ENCODE data around the gene MIA3. TPM values are rescaled to one million over a fixed set of nuclear protein-coding genes. Genes with fewer than 3 reads are reported as not detected.

The MIA3 gene
- polyA plus RNA-seq, 1 of the 3 experiments (the other 2 are of a cell fraction): 51.4 TPM

- H3K9me2 ChIP-seq: no peaks in the 10 kb centered on the region
- no peak overlapping the region for H3K4me3 ChIP-seq (ENCODE audit: low read depth in 2 of 2, low read length in 1 of 2)
- no peak overlapping the region for H3K4me2 ChIP-seq
- TF ChIP-seq CHD2 (IDR thresholded peaks at IDR 0.05; ENCODE audit: low read length, partially characterized antibody) (no peak), MEF2A (IDR thresholded peaks at IDR 0.05; ENCODE audit: borderline replicate concordance, low read depth) (no peak), PBX3 (IDR thresholded peaks at IDR 0.05) (no peak), RFX5 (IDR thresholded peaks at IDR 0.05; ENCODE audit: low read length) (no peak), MAX (IDR thresholded peaks at IDR 0.05; ENCODE audit: low read depth) (no peak), EZH2phosphoT487 (IDR thresholded peaks at IDR 0.05; ENCODE audit: borderline replicate concordance, low read depth) (no peak), EP300 (IDR thresholded peaks at IDR 0.05; ENCODE audit: borderline replicate concordance in 1 of 2, low read depth in 1 of 2, low read length in 1 of 2) (no peak), FOXJ3 (CRISPR knock-in tag; IDR thresholded peaks at IDR 0.05) (no peak), TAF1 (IDR thresholded peaks at IDR 0.05; ENCODE audit: borderline replicate concordance, low read depth, low read length) (no peak)
- H3K9ac ChIP-seq: no peak overlapping the region
- peaks cover 26% of the 10 kb centered on the region for H3K79me2 ChIP-seq (ENCODE audit: insufficient read depth)
- H3K9me3 ChIP-seq: no peaks in the 10 kb centered on the region
- POLR2A ChIA-PET: no interaction called here
- H3K27me3 ChIP-seq (ENCODE audit: insufficient read depth): no peaks in the 10 kb centered on the region
- no peaks in the 10 kb centered on the region for H3F3A ChIP-seq (replicated peaks; ENCODE audit: insufficient read depth)
- H3K4me1 ChIP-seq (ENCODE audit: control insufficient read depth in 1 of 2, insufficient read depth in 2 of 2, low read depth in 1 of 2, low read length in 1 of 2): peaks cover 5 to 7% of the 10 kb centered on the region in 2 experiments; a peak in 2 of 4 replicates
- CTCF ChIA-PET: interaction anchor here (1.5 to 1.6 kb wide), 2 partner anchors 11 to 168 kb away, joined by 4 to 8 read pairs; no protein-coding TSS in a partner anchor
- no peak overlapping the region for H2AFZ ChIP-seq (ENCODE audit: low read depth)
- DNase-seq: no peak
- peaks cover 39 to 62% of the 10 kb centered on the region in 2 experiments for H3K36me3 ChIP-seq (replicated peaks in 1 of 2; ENCODE audit: control insufficient read depth in 1 of 2, insufficient read depth in 2 of 2, low read length in 1 of 2)
- H4K20me1 ChIP-seq (ENCODE audit: insufficient read depth): no peaks in the 10 kb centered on the region
- no peak overlapping the region for H3K27ac ChIP-seq (ENCODE audit: low read depth in 2 of 2, low read length in 1 of 2)
Observed at GRCh38 chr1:222623458-222623857, 5.6 kb downstream of the MIA3 start.

- WGBS (ENCODE audit: low lambda C conversion rate): 92% methylated on average over 7 of the region's 7 CpGs
- H3K27me3 ChIP-seq (ENCODE audit: insufficient read depth): no peaks in the 10 kb centered on the region
- H3K9me2 ChIP-seq: no peaks in the 10 kb centered on the region
- no peaks in the 10 kb centered on the region for H4K20me1 ChIP-seq (ENCODE audit: insufficient read depth)
- H3K4me1 ChIP-seq (ENCODE audit: control insufficient read depth in 1 of 2, insufficient read depth in 2 of 2, low read depth in 1 of 2, low read length in 1 of 2): peaks cover 4% of the 10 kb centered on the region in 2 experiments; a peak in 2 of 4 replicates
- no peak overlapping the region for H2AFZ ChIP-seq (ENCODE audit: low read depth)
- peaks cover 22% of the 10 kb centered on the region for H3K79me2 ChIP-seq (ENCODE audit: insufficient read depth)
- ChIA-PET POLR2A (no interaction called here), CTCF (interaction anchor here (1.5 to 1.6 kb wide), 2 partner anchors 10 to 169 kb away, joined by 4 to 8 read pairs; no protein-coding TSS in a partner anchor)
- no peak overlapping the region for H3K4me2 ChIP-seq
- peaks cover 45 to 70% of the 10 kb centered on the region in 2 experiments for H3K36me3 ChIP-seq (replicated peaks in 1 of 2; ENCODE audit: control insufficient read depth in 1 of 2, insufficient read depth in 2 of 2, low read length in 1 of 2)
- no peaks in the 10 kb centered on the region for H3F3A ChIP-seq (replicated peaks; ENCODE audit: insufficient read depth)
- no peak overlapping the region for H3K27ac ChIP-seq (ENCODE audit: low read depth in 2 of 2, low read length in 1 of 2)
- no peak for DNase-seq
- no peaks in the 10 kb centered on the region for H3K9me3 ChIP-seq
- no peak overlapping the region for H3K9ac ChIP-seq
- no peak overlapping the region for H3K4me3 ChIP-seq (ENCODE audit: low read depth in 2 of 2, low read length in 1 of 2)
- TF ChIP-seq MAX (IDR thresholded peaks at IDR 0.05; ENCODE audit: low read depth) (no peak), EZH2phosphoT487 (IDR thresholded peaks at IDR 0.05; ENCODE audit: borderline replicate concordance, low read depth) (no peak), PBX3 (IDR thresholded peaks at IDR 0.05) (no peak), SMC3 (IDR thresholded peaks at IDR 0.05; ENCODE audit: low read depth, low read length) (no peak), RFX5 (IDR thresholded peaks at IDR 0.05; ENCODE audit: low read length) (no peak), MEF2A (IDR thresholded peaks at IDR 0.05; ENCODE audit: borderline replicate concordance, low read depth) (no peak), FOSL2 (IDR thresholded peaks at IDR 0.05; ENCODE audit: borderline replicate concordance, low read depth) (no peak), GABPA (IDR thresholded peaks at IDR 0.05; ENCODE audit: low read depth) (no peak), NFIC (IDR thresholded peaks at IDR 0.05; ENCODE audit: borderline replicate concordance) (no peak), POLR2AphosphoS5 (IDR thresholded peaks at IDR 0.05; ENCODE audit: low read depth, low read length) (no peak), NRF1 (IDR thresholded peaks at IDR 0.05; ENCODE audit: low read depth, low read length) (no peak), EP300 (IDR thresholded peaks at IDR 0.05; ENCODE audit: borderline replicate concordance in 1 of 2, low read depth in 1 of 2, low read length in 1 of 2) (no peak), RCOR1 (IDR thresholded peaks at IDR 0.05; ENCODE audit: low read length) (no peak), TEAD4 (IDR thresholded peaks at IDR 0.05; ENCODE audit: borderline replicate concordance, insufficient read depth) (no peak), FOXJ3 (CRISPR knock-in tag; IDR thresholded peaks at IDR 0.05) (no peak), USF2 (IDR thresholded peaks at IDR 0.05; ENCODE audit: borderline replicate concordance, low read depth, low read length) (no peak), REST (IDR thresholded peaks at IDR 0.05; ENCODE audit: low read depth, low read length) (no peak), TAF1 (IDR thresholded peaks at IDR 0.05; ENCODE audit: borderline replicate concordance, low read depth, low read length) (no peak)
Observed at GRCh38 chr1:222624214-222624613, 6.3 kb downstream of the MIA3 start.
